Endometrial microvascular endothelial cells (primary cell): ENCODE results near the gene JAML. TPM values are rescaled to one million over a fixed set of nuclear protein-coding genes. Genes with fewer than 3 reads are reported as not detected.

Experiments
- in situ Hi-C: cut with HindIII; loops from 2 replicates; pipeline ENCODE4 v1.10.0; 2017; ENCODE audit warnings: low sequenced_read_pairs, low pct_unique_long_range_greater_than_20kb; ENCODE audit errors: inconsistent ontology term
- total RNA-seq: library from RNA; depleted of rRNA; stranded (reverse); fragments of >200 nt; gene quantifications from one replicate; pipeline ENCODE4 v1.2.3, GENCODE V29; 2015; ENCODE audit errors: inconsistent ontology term

Gene JAML
- total RNA-seq, 1 donor from 2014 or later, result not detected

- in situ Hi-C loops, result no loop called here
These were observed 50.7 kb downstream of the JAML start for GRCh38 chr11:118174006-118174567.

DNA sequence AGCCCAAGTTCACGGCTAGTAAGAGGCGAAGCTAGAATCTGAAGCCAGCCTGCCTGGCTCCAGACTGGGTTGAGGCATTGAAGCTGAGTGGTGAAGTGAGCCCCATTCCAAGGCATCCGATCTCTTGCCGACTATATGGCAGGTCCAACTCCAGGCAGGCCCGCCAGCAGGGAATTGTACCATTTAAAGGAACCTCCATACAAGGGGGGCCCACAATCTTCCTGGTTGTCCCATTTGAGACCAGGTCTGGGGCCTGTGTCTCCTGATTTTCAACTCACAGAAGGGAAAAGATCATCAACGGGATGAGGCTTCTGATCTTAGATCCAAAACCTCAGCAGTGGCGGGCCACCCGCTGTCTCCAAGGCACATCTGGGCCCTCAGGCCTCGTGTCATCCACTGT, 52.5 kb downstream of the JAML start:
- in situ Hi-C loops, result no loop called here

GRCh38 chr11:118171269-118172062, 53.3 kb downstream of the JAML start:
- in situ Hi-C loops, result no loop called here

- in situ Hi-C loops, result no loop called here
These were observed 53.9 kb downstream of the JAML start for GRCh38 chr11:118170882-118171268.

GRCh38 chr11:118170231-118170630, 54.6 kb downstream of the JAML start:
- in situ Hi-C loops, result no loop called here

DNA sequence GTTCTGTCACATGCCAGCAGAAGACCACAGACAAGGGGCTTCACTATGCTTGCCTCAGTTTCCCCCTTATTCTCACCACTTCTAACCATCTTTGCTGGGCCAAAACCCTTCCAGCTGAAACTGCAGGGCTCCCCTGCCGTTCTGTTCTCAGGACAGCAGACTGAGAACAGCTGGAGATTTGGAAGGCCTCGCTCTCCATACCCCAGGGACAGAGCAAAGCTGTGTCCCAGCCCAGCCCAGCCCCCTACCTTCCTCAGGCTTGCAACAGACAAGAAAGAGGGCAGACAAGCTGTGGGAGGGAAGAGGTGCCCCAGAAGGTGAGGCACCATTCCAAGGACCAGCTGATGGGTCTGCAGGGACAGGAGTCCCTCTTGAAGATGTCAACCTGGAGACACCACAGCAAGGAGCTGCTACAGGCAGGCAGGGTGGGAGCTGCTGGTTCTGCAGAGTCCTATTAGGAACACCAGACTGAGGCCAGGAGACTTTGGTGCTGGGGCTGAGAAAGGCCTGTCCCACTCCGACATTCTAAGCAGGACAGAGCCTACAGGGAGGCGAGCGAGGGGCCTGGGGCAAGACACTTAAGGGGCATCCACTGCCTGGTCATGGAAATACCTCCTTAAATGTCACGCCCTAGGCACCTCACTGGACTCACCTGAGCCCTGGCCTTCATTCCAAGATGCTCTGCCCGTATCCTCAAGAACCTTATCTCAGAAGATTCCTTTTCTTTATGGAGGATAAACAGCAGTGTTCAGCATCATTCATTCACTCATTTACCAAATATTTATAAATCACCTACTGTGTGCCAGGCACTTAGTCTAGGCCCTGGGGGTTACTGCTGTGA, 55.3 kb downstream of the JAML start:
- in situ Hi-C loops, result no loop called here

DNA sequence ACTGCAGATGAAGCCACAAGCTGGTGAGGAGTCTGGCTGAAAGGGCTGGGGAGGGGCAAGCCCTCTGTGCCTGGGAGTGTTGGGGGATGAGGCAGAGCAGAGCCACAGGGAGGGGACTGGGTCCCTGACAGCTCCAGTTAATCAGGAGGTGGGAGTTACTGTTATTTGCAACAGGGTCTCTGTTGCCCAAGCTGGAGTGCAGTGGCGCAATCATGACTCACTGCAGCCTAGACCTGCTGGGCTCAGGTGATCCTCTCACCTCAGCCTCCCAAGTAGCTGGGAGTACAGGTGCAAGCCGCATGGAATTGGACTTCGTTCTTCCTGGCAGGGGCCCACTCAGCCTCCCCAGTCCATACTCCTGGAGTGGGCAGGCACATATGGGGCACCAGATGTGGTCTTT, 56.1 kb downstream of the JAML start:
- in situ Hi-C loops, result no loop called here

DNA sequence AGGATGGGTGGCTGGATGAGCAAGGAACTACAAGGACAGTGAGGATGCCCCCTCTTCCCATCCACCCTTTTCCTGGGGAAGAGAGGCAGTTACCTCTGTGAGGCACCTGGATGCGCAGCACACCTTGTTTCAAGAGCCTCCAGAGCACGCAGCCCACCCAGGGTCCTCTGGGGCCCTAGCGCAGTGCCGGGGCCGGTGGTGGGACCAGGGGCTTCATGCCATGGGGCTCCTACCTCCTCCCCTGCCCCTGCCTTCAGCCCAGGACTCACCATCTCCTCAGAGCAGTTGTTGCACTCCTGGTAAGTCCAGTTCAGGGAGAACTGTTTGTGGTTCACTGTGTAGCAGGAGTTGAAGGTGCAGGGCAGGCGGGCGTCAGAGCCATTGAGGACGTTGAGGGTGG, 56.5 kb downstream of the JAML start:
- in situ Hi-C loops, result no loop called here

DNA sequence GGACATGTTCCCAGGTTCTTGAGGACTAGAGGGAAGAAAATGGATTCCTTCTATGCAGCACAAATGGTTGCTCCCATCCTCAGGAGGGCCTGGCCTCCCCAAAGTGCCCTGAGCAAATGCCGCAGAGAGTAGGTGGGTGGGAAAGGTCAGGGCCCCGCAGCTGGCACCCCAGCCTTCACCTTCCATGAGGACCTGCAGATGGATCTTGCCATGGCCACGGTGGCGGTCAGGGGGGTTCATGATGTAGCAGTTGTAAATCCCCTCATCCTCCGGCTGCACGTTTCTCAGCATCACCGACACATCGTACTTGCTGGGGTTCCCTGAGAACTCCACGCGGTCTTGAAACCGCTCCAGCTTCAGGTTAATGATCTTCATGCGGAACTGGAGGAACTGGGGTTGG, 56.9 kb downstream of the JAML start:
- in situ Hi-C loops, result no loop called here

GRCh38 chr11:118167253-118167652, 57.6 kb downstream of the JAML start:
- in situ Hi-C loops, result no loop called here

- in situ Hi-C loops, result no loop called here
These were observed 58.2 kb downstream of the JAML start for GRCh38 chr11:118166641-118167040.

DNA sequence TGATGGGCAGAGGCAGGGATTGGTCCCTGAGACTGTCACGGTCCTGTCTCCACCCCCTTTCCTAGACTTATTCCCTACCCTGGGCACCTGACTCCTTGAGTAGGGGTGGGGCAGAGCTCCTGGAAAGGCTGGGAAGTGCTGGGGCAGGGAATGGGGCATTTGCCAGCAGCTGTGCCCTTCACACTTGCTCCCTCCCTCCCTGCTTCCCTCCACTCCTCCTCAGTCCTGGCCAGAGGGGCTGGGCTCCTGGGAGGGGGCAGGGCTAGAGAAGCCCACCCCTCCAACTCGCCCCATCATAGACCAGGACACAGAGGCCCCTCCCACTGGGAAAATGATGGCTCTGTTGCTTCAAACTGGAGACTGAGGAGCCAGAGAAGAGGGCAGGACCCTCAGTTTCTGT, 59.9 kb downstream of the JAML start:
- in situ Hi-C loops, result no loop called here

GRCh38 chr11:118163494-118163893, 61.3 kb downstream of the JAML start:
- in situ Hi-C loops, result no loop called here

GRCh38 chr11:118162846-118163245, 62.0 kb downstream of the JAML start:
- in situ Hi-C loops, result no loop called here

GRCh38 chr11:118161786-118162185, 63.0 kb downstream of the JAML start:
- in situ Hi-C loops, result no loop called here

- in situ Hi-C loops, result no loop called here
These were observed 67.5 kb downstream of the JAML start for GRCh38 chr11:118157186-118157895.

GRCh38 chr11:118156531-118157185, 68.2 kb downstream of the JAML start:
- in situ Hi-C loops, result no loop called here

GRCh38 chr11:118155776-118156530, 68.9 kb downstream of the JAML start:
- in situ Hi-C loops, result no loop called here
